A673 (cell line): ENCODE data around the gene DNAJC2. TPM values are rescaled to one million over a fixed set of nuclear protein-coding genes. Genes with fewer than 3 reads are reported as not detected.

ENCODE experiments used
- BruUV-seq: library from RNA; stranded (reverse); fragments of 400-500 nt; replicated peaks from 2 replicates; lab custom pipeline; 2021; lab: Mats Ljungman, UMichigan
- CTCF ChIA-PET: fragments of 300-600 bp; sonication (Branson Sonifier 250); formaldehyde crosslinking; loops from one replicate; lab custom pipeline; 2022; ENCODE audit warnings: antibody characterized with exemption; lab: Charles Lee
- POLR2A ChIA-PET: fragments of 300-600 bp; sonication (Branson Sonifier 250); formaldehyde crosslinking; loops from one replicate; lab custom pipeline; 2022; ENCODE audit warnings: antibody characterized with exemption; ENCODE audit not compliant: low non-redundant PET; lab: Charles Lee
- DNase-seq: peaks from one replicate; pipeline ENCODE4 v3.0.0-alpha.2; 2015; ENCODE audit warnings: low spot score
- H3K27ac ChIP-seq: fragments of 200-600 bp; sonication (generic); 2 replicates; pipeline ENCODE4 v1.5.1; 2016; ENCODE audit warnings: mixed run types, low read depth, mild to moderate bottlenecking, mixed read lengths, antibody characterized with exemption, low read length; ENCODE audit not compliant: poor library complexity, severe bottlenecking
- H3K27me3 ChIP-seq: fragments of 200-600 bp; sonication (generic); replicated peaks from 2 replicates; pipeline ENCODE4 v1.6.1; 2017; ENCODE audit warnings: mixed run types, low read depth, mild to moderate bottlenecking, mixed read lengths, antibody characterized with exemption, low read length; ENCODE audit not compliant: insufficient read depth, poor library complexity
- H3K36me3 ChIP-seq: fragments of 200-600 bp; sonication (generic); 2 replicates; pipeline ENCODE4 v1.6.1; 2016; ENCODE audit warnings: mixed run types, mild to moderate bottlenecking, mixed read lengths, antibody characterized with exemption, low read length; ENCODE audit not compliant: insufficient read depth, poor library complexity, severe bottlenecking
- H3K4me1 ChIP-seq: fragments of 200-600 bp; sonication (generic); 2 replicates; pipeline ENCODE4 v1.6.1; 2017; ENCODE audit warnings: mixed run types, mild to moderate bottlenecking, mixed read lengths, antibody characterized with exemption, low read length; ENCODE audit not compliant: insufficient read depth, poor library complexity, severe bottlenecking
- H3K4me3 ChIP-seq: fragments of 200-600 bp; sonication (generic); 2 replicates; pipeline ENCODE4 v1.5.1; 2016; ENCODE audit warnings: low read depth, mixed run types, mild to moderate bottlenecking, mixed read lengths, low read length; ENCODE audit not compliant: poor library complexity, severe bottlenecking
- H3K9me3 ChIP-seq: fragments of 200-600 bp; sonication (generic); 2 replicates; pipeline ENCODE4 v1.6.1; 2016; ENCODE audit warnings: mixed run types, low read depth, mild to moderate bottlenecking, mixed read lengths, antibody characterized with exemption, low read length; ENCODE audit not compliant: poor library complexity, severe bottlenecking
- CTCF ChIP-seq: fragments of 300-800, 200-600 bp; sonication (generic); conservative IDR thresholded peaks from 2 replicates; pipeline ENCODE4 v1.5.1; 2017; ENCODE audit warnings: low read depth, mild to moderate bottlenecking, antibody characterized with exemption, low read length, moderate library complexity, mixed read lengths
- EZH2 ChIP-seq: fragments of 200-600 bp; sonication (generic); IDR thresholded peaks from 2 replicates; pipeline ENCODE4 v1.6.1; 2017; ENCODE audit warnings: borderline replicate concordance, low read depth, mild to moderate bottlenecking, mixed read lengths, antibody characterized with exemption, low read length; ENCODE audit not compliant: poor library complexity, severe bottlenecking
- intact Hi-C: fragments of 100-400 bp; cut with micrococcal nuclease; formaldehyde crosslinking; loops from one replicate; pipeline ENCODE4 v1.10.0; 2022; ENCODE audit not compliant: unreplicated experiment
- total RNA-seq: library from RNA; stranded (reverse); gene quantifications from 2 replicates; pipeline ENCODE4 v1.2.3, GENCODE V29; 2021

DNAJC2 gene
- total RNA-seq, 1 experiment from 2014 or later = 76.8 TPM

GRCh38 chr7:103347507-103348267 is 3.1 kb upstream of the DNAJC2 start, which contains the start of gene PSMC2:
Gene PSMC2 (plus strand): TSS chr7:103347643. CDS start chr7:103347712, 69 bp downstream.
- TSS peak; percentile 68 for BruUV-seq
- Histone ChIP-seq H3K9me3 (no peaks in the 10 kb centered on the region), H3K27me3 (no peaks in the 10 kb centered on the region), H3K27ac (peak within 1 kb of the TSS; percentile 89), H3K4me1 (peaks cover 41% of the 10 kb centered on the region), H3K36me3 (peaks cover 10% of the 10 kb centered on the region), H3K4me3 (peak within 1 kb of the TSS; percentile 75)
- TF ChIP-seq EZH2 (no peak), CTCF (no peak)
- intact Hi-C loops = no loop called here
- DNase-seq = peak; percentile 96
- POLR2A ChIA-PET = no interaction called here
- CTCF ChIA-PET = no interaction called here

- Histone ChIP-seq H3K36me3 (peaks cover 12% of the 10 kb centered on the region), H3K27me3 (no peaks in the 10 kb centered on the region), H3K4me1 (peaks cover 40% of the 10 kb centered on the region), H3K4me3 (no peak overlapping the region), H3K27ac (no peak overlapping the region), H3K9me3 (no peaks in the 10 kb centered on the region)
- intact Hi-C loops = no loop called here
- TF ChIP-seq EZH2 = no peak
- TF ChIP-seq CTCF = no peak
- CTCF ChIA-PET = no interaction called here
- POLR2A ChIA-PET = no interaction called here
- BruUV-seq = no TSS peak
- no peak for DNase-seq
These were observed 1.8 kb upstream of the DNAJC2 start for GRCh38 chr7:103346396-103346795.

GRCh38 chr7:103343758-103344452 is 662 bp downstream of the DNAJC2 start:
- H3K4me1 ChIP-seq = peaks cover 19% of the 10 kb centered on the region
- peaks cover 32% of the 10 kb centered on the region for H3K36me3 ChIP-seq
- DNase-seq = peak; percentile 29
- H3K27me3 ChIP-seq = no peaks in the 10 kb centered on the region
- peak overlapping the region; percentile 86 for H3K4me3 ChIP-seq
- ChIA-PET CTCF (no interaction called here), POLR2A (no interaction called here)
- H3K9me3 ChIP-seq = no peaks in the 10 kb centered on the region
- TSS peak; percentile 54 for BruUV-seq
- TF ChIP-seq EZH2 = no peak
- TF ChIP-seq CTCF = no peak
- H3K27ac ChIP-seq = peak overlapping the region; percentile 86
- intact Hi-C loops = no loop called here
